22Rv1 (cell line): ENCODE results near the gene HDLBP.

ENCODE experiments used
- H3K27ac ChIP-seq: fragments of 450-650 bp; 2 replicates; pipeline ENCODE4 v1.5.1; 2017
- CTCF ChIP-seq: fragments of 450-650 bp; IDR thresholded peaks from 2 replicates; pipeline ENCODE4 v1.5.1; 2017; ENCODE audit warnings: mild to moderate bottlenecking
- ZFX ChIP-seq: fragments of 450-650 bp; IDR thresholded peaks from 2 replicates; pipeline ENCODE4 v1.6.1; 2017; ENCODE audit warnings: antibody characterized with exemption, borderline replicate concordance

The HDLBP gene

GRCh38 chr2:241254904-241255351, 60.5 kb downstream of the HDLBP start:
- TF ChIP-seq ZFX (no peak), CTCF (no peak)
- H3K27ac ChIP-seq, result no peak overlapping the region

- TF ChIP-seq ZFX, result no peak
- TF ChIP-seq CTCF, result no peak
- no peak overlapping the region for H3K27ac ChIP-seq
These were observed 62.5 kb downstream of the HDLBP start for GRCh38 chr2:241252778-241253475.

- no peak for TF ChIP-seq ZFX
- TF ChIP-seq CTCF, result no peak
These were observed 65.8 kb downstream of the HDLBP start for GRCh38 chr2:241249654-241250053.

GRCh38 chr2:241248897-241249296, 66.6 kb downstream of the HDLBP start:
- H3K27ac ChIP-seq, result no peak overlapping the region
- TF ChIP-seq ZFX (no peak), CTCF (no peak)

More at GRCh38 chr2:241249654-241250053, 65.8 kb downstream of the HDLBP start:
- no peak overlapping the region for H3K27ac ChIP-seq

GRCh38 chr2:241248289-241248688, 67.2 kb downstream of the HDLBP start:
- TF ChIP-seq CTCF (no peak), ZFX (no peak)
- H3K27ac ChIP-seq, result no peak overlapping the region

- H3K27ac ChIP-seq, result no peak overlapping the region
- TF ChIP-seq ZFX (no peak), CTCF (no peak)
These were observed 71.1 kb downstream of the HDLBP start for GRCh38 chr2:241244368-241244767.

- H3K27ac ChIP-seq, result no peak overlapping the region
- no peak for TF ChIP-seq ZFX
- TF ChIP-seq CTCF, result no peak
These were observed 73.2 kb downstream of the HDLBP start for GRCh38 chr2:241242306-241242705.
